ENCODE results near the gene BBS2. TPM values are rescaled to one million over a fixed set of nuclear protein-coding genes. Genes with fewer than 3 reads are reported as not detected.
"Not testable (repeated sequence)": the region's sequence is repeated elsewhere in the genome, so short reads cannot be mapped to it uniquely, and the experiment has no call there.

Gene BBS2
- total RNA-seq, 3 donors from 2014 or later (not counting 1 experiment from before 2014, with no cell fraction given) = 36.8 to 40.3 (median 38.2) TPM

DNA sequence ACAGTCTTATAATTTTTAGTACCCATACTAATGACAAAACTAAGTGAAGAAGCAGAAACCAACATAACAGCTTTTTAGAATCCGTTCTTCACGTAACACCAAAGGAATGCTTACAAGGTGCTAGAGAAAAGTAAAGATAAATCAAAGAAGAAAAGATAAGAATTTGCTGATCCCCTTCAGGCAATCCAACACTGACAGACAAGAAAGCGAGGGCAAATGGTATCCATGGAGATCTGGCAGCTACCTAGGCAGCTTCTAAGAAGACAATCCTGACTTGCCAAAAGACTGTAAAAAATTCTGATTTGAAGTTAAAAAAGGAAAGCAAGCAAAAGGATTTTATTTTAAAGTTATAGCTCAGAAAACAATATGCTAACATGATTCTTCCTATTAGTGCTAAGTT is 14.6 kb downstream of the BBS2 start:
- WGBS (ENCODE audit: insufficient coverage) = 100% methylated on average over 3 of the region's 3 CpGs
- no peak overlapping the region for H3K27ac Mint-ChIP-seq
- Histone ChIP-seq H3K4me1 (ENCODE audit: control insufficient read depth, insufficient read depth, low read length) (no peaks in the 10 kb centered on the region), H3K9me3 (ENCODE audit: control insufficient read depth, insufficient read depth, low read length) (no peaks in the 10 kb centered on the region), H3K4me3 (ENCODE audit: low read length) (no peak overlapping the region), H3K27me3 (ENCODE audit: control insufficient read depth, insufficient read depth, low read length) (no peaks in the 10 kb centered on the region), H3K27ac (ENCODE audit: low read length) (no peak overlapping the region), H3K36me3 (ENCODE audit: control insufficient read depth, insufficient read depth, low read length) (peaks cover 73% of the 10 kb centered on the region)
- no peak for DNase-seq
- intact Hi-C loops (cut with micrococcal nuclease) = no loop called here
- no peak for ATAC-seq
- no peaks in the 10 kb centered on the region for H3K4me1 Mint-ChIP-seq
- H3K36me3 Mint-ChIP-seq = peaks cover 34% of the 10 kb centered on the region
- H3K27me3 Mint-ChIP-seq (ENCODE audit: low read depth in 2 of 2) = no peaks in the 10 kb centered on the region
- H3K4me3 Mint-ChIP-seq = no peak overlapping the region
- H3K9me3 Mint-ChIP-seq = no peaks in the 10 kb centered on the region
- TF ChIP-seq CTCF (IDR thresholded peaks at IDR 0.05) = no peak

DNA sequence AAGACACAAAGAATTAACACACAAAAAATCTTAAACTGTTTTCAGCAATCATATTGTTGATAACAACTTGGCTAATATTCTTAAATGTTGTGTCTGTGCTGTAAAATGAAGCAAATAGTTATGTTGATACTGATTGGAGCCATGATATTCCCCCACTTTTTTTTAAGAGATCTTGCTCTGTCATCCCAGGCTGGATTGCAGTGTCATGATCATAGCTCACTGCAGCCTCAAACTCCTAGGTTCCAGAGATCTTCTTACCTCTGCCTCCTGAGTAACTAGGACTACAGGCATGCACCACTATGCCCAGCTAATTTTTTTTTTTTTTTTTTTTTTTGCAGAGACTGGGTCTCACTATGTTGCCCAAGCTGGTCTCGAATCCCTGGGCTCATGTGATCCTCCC is 26.0 kb downstream of the BBS2 start:
- Mint-ChIP-seq H3K27me3 (ENCODE audit: low read depth in 2 of 2) (no peaks in the 10 kb centered on the region), H3K36me3 (peaks cover 23% of the 10 kb centered on the region), H3K4me3 (no peak overlapping the region), H3K9me3 (no peaks in the 10 kb centered on the region), H3K27ac (no peak overlapping the region), H3K4me1 (no peaks in the 10 kb centered on the region)
- Histone ChIP-seq H3K4me3 (ENCODE audit: low read length) (no peak overlapping the region), H3K27me3 (ENCODE audit: control insufficient read depth, insufficient read depth, low read length) (no peaks in the 10 kb centered on the region), H3K9me3 (ENCODE audit: control insufficient read depth, insufficient read depth, low read length) (no peaks in the 10 kb centered on the region), H3K4me1 (ENCODE audit: control insufficient read depth, insufficient read depth, low read length) (no peaks in the 10 kb centered on the region), H3K36me3 (ENCODE audit: control insufficient read depth, insufficient read depth, low read length) (peaks cover 32% of the 10 kb centered on the region), H3K27ac (ENCODE audit: low read length) (no peak overlapping the region)
- intact Hi-C loops (cut with micrococcal nuclease) = no loop called here
- DNase-seq = no peak
- TF ChIP-seq CTCF (IDR thresholded peaks at IDR 0.05) = no peak
- WGBS (ENCODE audit: insufficient coverage) = 100% methylated on average over 1 of the region's 1 CpG
- ATAC-seq = no peak

DNA sequence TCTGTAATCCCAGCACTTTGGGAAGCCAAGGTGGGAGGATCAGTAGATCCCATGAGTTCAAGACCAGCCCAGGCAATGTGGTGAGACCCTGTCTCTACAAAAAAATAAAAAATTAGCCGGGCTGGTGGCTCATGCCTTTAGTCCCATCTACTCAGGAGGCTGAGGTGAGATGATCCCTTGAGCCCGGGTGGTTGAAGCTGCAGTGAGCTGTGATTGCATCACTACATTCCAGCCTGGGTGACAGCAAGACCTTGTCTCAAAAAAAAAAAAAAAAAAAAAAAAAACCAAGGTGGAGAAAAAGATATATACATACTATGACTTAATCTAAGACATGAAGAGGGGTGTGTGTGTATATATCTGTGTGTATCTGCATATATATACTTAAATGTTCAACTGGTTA is 26.7 kb downstream of the BBS2 start:
- H3K4me1 ChIP-seq (ENCODE audit: control insufficient read depth, insufficient read depth, low read length) = no peaks in the 10 kb centered on the region
- Mint-ChIP-seq H3K4me1 (no peaks in the 10 kb centered on the region), H3K36me3 (peaks cover 16% of the 10 kb centered on the region), H3K9me3 (no peaks in the 10 kb centered on the region), H3K4me3 (no peak overlapping the region), H3K27ac (no peak overlapping the region), H3K27me3 (ENCODE audit: low read depth in 2 of 2) (no peaks in the 10 kb centered on the region)
- no peak overlapping the region for H3K27ac ChIP-seq (ENCODE audit: low read length)
- intact Hi-C loops (cut with micrococcal nuclease) = no loop called here
- ATAC-seq = no peak
- H3K27me3 ChIP-seq (ENCODE audit: control insufficient read depth, insufficient read depth, low read length) = no peaks in the 10 kb centered on the region
- WGBS (ENCODE audit: insufficient coverage) = 96% methylated on average over 2 of the region's 2 CpGs
- no peaks in the 10 kb centered on the region for H3K9me3 ChIP-seq (ENCODE audit: control insufficient read depth, insufficient read depth, low read length)
- no peak overlapping the region for H3K4me3 ChIP-seq (ENCODE audit: low read length)
- no peak for DNase-seq
- H3K36me3 ChIP-seq (ENCODE audit: control insufficient read depth, insufficient read depth, low read length) = peaks cover 25% of the 10 kb centered on the region
- TF ChIP-seq CTCF (IDR thresholded peaks at IDR 0.05) = no peak

DNA sequence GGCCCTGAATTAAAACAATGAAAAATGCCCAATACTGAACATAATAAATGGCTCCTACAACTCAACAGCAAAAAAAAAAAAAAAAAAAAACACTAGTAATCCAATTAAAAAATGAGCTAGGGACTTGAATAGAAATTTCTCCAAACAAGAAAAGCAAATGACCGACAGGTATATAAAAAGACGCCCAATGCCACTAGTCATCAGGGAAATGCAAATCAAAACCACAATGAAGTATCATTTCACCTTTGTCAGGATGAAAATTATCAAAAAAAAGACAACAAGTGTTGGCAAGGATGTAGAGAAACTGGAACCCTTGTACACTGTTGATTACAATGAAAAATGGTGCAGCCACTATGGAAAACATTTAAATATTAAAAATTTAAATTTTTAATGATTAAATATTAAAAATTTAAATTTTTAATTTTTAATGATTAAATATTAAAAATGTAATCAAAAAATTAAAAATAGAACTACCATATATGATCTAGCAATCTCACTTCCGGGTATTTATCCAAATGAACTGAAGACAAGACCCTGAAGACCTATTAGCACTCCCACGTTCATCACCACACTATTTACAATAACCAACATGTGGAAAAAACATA is 28.1 kb downstream of the BBS2 start:
- no peak for ATAC-seq
- Histone ChIP-seq H3K4me3 (ENCODE audit: low read length) (no peak overlapping the region), H3K9me3 (ENCODE audit: control insufficient read depth, insufficient read depth, low read length) (no peaks in the 10 kb centered on the region), H3K4me1 (ENCODE audit: control insufficient read depth, insufficient read depth, low read length) (no peaks in the 10 kb centered on the region), H3K27ac (ENCODE audit: low read length) (no peak overlapping the region), H3K36me3 (ENCODE audit: control insufficient read depth, insufficient read depth, low read length) (peaks cover 12% of the 10 kb centered on the region), H3K27me3 (ENCODE audit: control insufficient read depth, insufficient read depth, low read length) (no peaks in the 10 kb centered on the region)
- H3K4me3 Mint-ChIP-seq = no peak overlapping the region
- H3K4me1 Mint-ChIP-seq = no peaks in the 10 kb centered on the region
- H3K9me3 Mint-ChIP-seq = no peaks in the 10 kb centered on the region
- 84% methylated on average over 2 of the region's 4 CpGs for WGBS (ENCODE audit: insufficient coverage)
- TF ChIP-seq CTCF (IDR thresholded peaks at IDR 0.05) = no peak
- intact Hi-C loops (cut with micrococcal nuclease) = no loop called here
- DNase-seq = no peak
- H3K36me3 Mint-ChIP-seq = peaks cover 2% of the 10 kb centered on the region
- H3K27me3 Mint-ChIP-seq (ENCODE audit: low read depth in 2 of 2) = no peaks in the 10 kb centered on the region
- no peak overlapping the region for H3K27ac Mint-ChIP-seq

DNA sequence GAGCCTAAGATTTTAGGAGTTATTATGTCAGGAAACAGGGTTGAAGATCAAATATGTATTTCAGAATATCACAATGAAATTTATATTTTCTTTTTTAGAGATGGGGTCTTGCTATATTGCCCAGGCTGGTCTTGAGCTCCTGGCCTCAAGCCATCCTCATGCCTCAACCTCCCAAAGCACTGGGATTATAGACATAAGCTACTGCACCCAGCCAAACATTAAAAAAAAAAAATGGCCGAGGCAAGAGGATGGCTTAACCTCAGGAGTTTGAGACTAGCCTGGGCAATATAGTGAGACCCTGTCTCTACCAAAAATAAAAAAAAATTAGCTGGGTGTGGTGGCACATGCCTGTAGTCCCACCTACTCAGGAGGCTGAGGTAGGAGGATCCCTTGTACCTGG is 31.0 kb downstream of the BBS2 start:
- intact Hi-C loops (cut with micrococcal nuclease); H3K27me3 ChIP-seq (ENCODE audit: control insufficient read depth, insufficient read depth, low read length); H3K27ac ChIP-seq (ENCODE audit: low read length); H3K4me1 Mint-ChIP-seq; H3K27me3 Mint-ChIP-seq (ENCODE audit: low read depth in 2 of 2); H3K9me3 Mint-ChIP-seq; DNase-seq; H3K4me3 ChIP-seq (ENCODE audit: low read length); H3K4me3 Mint-ChIP-seq; H3K27ac Mint-ChIP-seq; ATAC-seq; H3K36me3 Mint-ChIP-seq; H3K9me3 ChIP-seq (ENCODE audit: control insufficient read depth, insufficient read depth, low read length); H3K4me1 ChIP-seq (ENCODE audit: control insufficient read depth, insufficient read depth, low read length): not testable (repeated sequence)
- WGBS (ENCODE audit: insufficient coverage) = 100% methylated on average over 1 of the region's 1 CpG
- H3K36me3 ChIP-seq (ENCODE audit: control insufficient read depth, insufficient read depth, low read length) = peaks cover 18% of the 10 kb centered on the region

Measured in natural killer cell (primary cell).